Muscle layer of duodenum (tissue), 2 donors: ENCODE measurements around the gene TUBB2A.
A peak's percentile ranks its signal among the peaks of the same experiment; 100 is the strongest.
"Not testable (repeated sequence)": the region's sequence is repeated elsewhere in the genome, so short reads cannot be mapped to it uniquely, and the experiment has no call there.

ENCODE experiments used
- H3K27ac ChIP-seq: one replicate; pipeline ENCODE4 v1.7.0; 2013; ENCODE audit warnings: mild to moderate bottlenecking, low read length
- H3K27me3 ChIP-seq: one replicate; pipeline ENCODE4 v1.7.0; 2013; ENCODE audit warnings: low read depth, mild to moderate bottlenecking, control low read depth, low read length
- H3K36me3 ChIP-seq, 2 donors: one replicate each; pipeline ENCODE4 v1.7.0; 2013; ENCODE audit warnings: low read length in 2 of 2, control low read depth in 1 of 2, mild to moderate bottlenecking in 1 of 2; ENCODE audit not compliant: insufficient read depth in 2 of 2, control insufficient read depth in 1 of 2
- H3K4me1 ChIP-seq, 2 donors: one replicate each; pipeline ENCODE4 v1.7.0; 2013; ENCODE audit warnings: low read length in 2 of 2, mild to moderate bottlenecking in 2 of 2, control low read depth in 1 of 2, moderate library complexity in 1 of 2; ENCODE audit not compliant: insufficient read depth in 2 of 2, control insufficient read depth in 1 of 2
- H3K4me3 ChIP-seq, 2 donors: one replicate each; pipeline ENCODE4 v1.7.0; 2013; ENCODE audit warnings: low read length in 2 of 2, low read depth in 1 of 2, mild to moderate bottlenecking in 1 of 2
- H3K9me3 ChIP-seq, 2 donors: one replicate each; pipeline ENCODE4 v1.7.0; 2013; ENCODE audit warnings: low read length in 2 of 2, control low read depth in 1 of 2, mild to moderate bottlenecking in 1 of 2; ENCODE audit not compliant: control insufficient read depth in 1 of 2
- donor health status: healthy.

TUBB2A gene

DNA sequence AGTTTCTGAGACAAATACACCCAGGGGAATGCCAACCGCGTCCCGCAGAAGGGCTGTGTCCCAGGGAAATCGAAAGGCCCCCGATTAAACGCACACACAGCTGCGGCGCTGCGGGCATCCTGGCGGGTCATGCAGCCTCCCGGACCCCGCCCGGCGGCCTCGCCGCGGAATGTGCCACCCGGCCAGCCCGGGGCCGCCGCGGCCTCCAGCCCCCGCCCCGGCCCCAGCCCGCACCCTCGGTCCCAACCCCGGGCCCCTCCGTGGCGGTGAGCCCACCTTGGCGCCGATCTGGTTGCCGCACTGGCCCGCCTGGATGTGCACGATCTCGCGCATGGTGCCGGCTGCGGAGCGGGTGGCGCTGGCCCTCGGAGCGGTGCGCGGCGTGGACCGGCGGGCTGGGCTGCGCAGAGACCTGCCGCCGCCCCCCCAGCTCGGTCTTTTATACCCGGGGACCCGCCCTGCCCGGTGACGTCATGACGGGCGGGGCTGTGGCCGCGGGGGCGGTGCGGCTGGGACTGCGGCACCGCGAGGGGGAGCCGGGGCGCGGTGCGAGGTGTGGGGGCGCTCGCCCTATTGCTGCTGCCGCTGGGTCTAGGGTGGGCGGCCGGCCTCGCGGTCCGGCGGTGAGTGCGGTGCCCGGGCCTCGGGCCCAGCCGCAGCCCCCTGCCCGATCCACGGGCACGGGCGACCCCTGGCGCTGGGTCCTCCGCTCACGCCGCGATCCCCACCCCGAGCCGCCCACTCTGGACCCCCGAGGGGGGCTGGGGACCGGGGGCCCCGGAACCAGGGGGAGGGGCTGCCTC lies at the start of gene TUBB2A:
TSS of gene TUBB2A (minus strand) at position 414 of the 803 bp plus-strand sequence. CDS start at position 333, 81 bp downstream.
- H3K27me3 ChIP-seq: no peaks in the 10 kb centered on the region
- peaks cover 0 to 18% of the 10 kb centered on the region in 2 donors for H3K36me3 ChIP-seq
- H3K9me3 ChIP-seq: no peaks in the 10 kb centered on the region
- H3K4me1 ChIP-seq: peaks cover 0 to 5% of the 10 kb centered on the region in 2 donors
- H3K4me3 ChIP-seq: peak within 1 kb of the TSS; percentile 85 to 86
- H3K27ac ChIP-seq: peak within 1 kb of the TSS; percentile 80

DNA sequence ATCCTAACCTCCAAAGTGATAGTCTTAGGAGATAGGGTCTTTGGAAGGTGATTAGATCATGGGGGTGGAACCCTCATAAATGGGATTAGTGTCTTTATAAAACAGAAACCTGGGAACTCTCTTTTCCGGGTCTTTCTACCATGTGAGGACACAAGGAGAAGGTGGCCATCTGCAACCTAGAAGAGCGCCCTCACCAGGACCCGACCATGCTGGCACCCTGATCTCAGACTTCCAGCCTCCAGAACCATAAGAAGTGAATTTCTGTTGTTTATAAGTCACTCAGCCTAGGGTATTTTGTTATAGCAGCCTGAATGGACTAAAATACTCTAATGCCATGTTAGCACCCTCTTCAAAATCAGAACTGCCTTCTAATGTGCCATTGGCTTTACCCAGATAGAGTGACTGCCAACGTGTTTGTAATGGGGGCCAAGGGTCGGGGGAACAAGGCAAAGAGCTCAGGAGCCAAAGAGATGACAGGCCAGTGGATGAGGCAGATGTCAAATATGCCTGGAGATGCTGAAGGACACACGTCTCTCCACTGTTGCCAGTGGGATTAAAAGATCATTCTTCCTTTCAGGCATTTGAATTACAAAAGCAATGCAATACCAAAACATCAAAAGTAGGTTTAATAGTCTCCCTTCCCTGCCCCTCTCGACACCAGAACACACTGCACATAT lies 49.1 kb upstream of the TUBB2A start:
- H3K4me3 ChIP-seq: no peak overlapping the region
- H3K4me1 ChIP-seq: peaks cover 0 to 4% of the 10 kb centered on the region in 2 donors
- H3K36me3 ChIP-seq: no peaks in the 10 kb centered on the region
- no peak overlapping the region for H3K27ac ChIP-seq
- H3K27me3 ChIP-seq: no peaks in the 10 kb centered on the region
- H3K9me3 ChIP-seq: no peaks in the 10 kb centered on the region

- H3K27ac ChIP-seq: no peak overlapping the region
- H3K36me3 ChIP-seq: no peaks in the 10 kb centered on the region
- no peaks in the 10 kb centered on the region for H3K9me3 ChIP-seq
- H3K27me3 ChIP-seq: no peaks in the 10 kb centered on the region
- H3K4me1 ChIP-seq: peaks cover 0 to 4% of the 10 kb centered on the region in 2 donors
- no peak overlapping the region for H3K4me3 ChIP-seq
These were observed 48.6 kb upstream of the TUBB2A start for GRCh38 chr6:3205913-3206312.

- no peak overlapping the region for H3K4me3 ChIP-seq
- H3K36me3 ChIP-seq: no peaks in the 10 kb centered on the region
- H3K27ac ChIP-seq: no peak overlapping the region
- peaks cover 0 to 4% of the 10 kb centered on the region in 2 donors for H3K4me1 ChIP-seq
- no peaks in the 10 kb centered on the region for H3K27me3 ChIP-seq
- no peaks in the 10 kb centered on the region for H3K9me3 ChIP-seq
These were observed 47.6 kb upstream of the TUBB2A start for GRCh38 chr6:3204921-3205320.

DNA sequence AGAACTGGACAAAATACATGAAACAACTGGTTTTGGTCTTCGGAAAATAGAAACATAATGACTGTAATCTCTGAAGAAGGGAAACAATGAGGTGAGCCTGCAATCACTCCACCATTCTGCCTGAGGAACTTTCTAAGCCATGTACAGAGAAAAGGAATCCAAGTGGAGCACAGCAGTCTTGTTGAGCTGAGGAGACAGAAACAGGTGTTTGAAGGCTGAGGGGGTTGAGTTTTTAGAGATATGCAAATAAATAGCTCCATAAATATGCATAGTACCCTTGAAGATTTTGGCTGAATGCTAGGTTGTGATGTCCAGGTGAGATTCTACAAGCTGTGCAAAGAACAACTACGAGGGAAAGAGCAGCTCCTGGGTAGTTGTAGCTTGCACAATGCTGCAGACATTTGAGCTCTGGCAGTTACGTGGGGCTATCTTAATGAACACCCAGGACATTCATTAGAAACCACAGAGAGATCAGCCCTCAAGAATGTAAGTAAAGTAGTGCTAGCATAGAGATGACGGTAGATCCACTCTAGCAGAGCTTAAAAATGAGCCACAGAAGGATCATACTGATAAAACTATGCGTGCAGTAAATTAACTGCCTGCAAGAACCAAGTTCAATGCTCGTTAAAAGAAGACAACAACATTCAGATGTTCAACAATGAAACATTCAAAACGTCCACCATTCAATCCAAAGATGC lies 45.8 kb upstream of the TUBB2A start:
- no peaks in the 10 kb centered on the region for H3K27me3 ChIP-seq
- H3K9me3 ChIP-seq: no peaks in the 10 kb centered on the region
- no peak overlapping the region for H3K27ac ChIP-seq
- H3K36me3 ChIP-seq: no peaks in the 10 kb centered on the region
- no peak overlapping the region for H3K4me3 ChIP-seq
- H3K4me1 ChIP-seq: no peaks in the 10 kb centered on the region

GRCh38 chr6:3201388-3201787 lies 44.0 kb upstream of the TUBB2A start:
- H3K27me3 ChIP-seq: no peaks in the 10 kb centered on the region
- H3K4me3 ChIP-seq: no peak overlapping the region

GRCh38 chr6:3200682-3201081 lies 43.3 kb upstream of the TUBB2A start:
- H3K36me3 ChIP-seq: no peaks in the 10 kb centered on the region
- no peak overlapping the region for H3K27ac ChIP-seq
- no peak overlapping the region for H3K4me3 ChIP-seq

More at GRCh38 chr6:3201388-3201787, 44.0 kb upstream of the TUBB2A start:
- Histone ChIP-seq H3K4me1 (no peaks in the 10 kb centered on the region), H3K9me3 (no peaks in the 10 kb centered on the region), H3K36me3 (no peaks in the 10 kb centered on the region), H3K27ac (no peak overlapping the region)

GRCh38 chr6:3199382-3199781 lies 42.0 kb upstream of the TUBB2A start:
- Histone ChIP-seq H3K27me3 (no peaks in the 10 kb centered on the region), H3K4me1 (peaks cover 0 to 3% of the 10 kb centered on the region in 2 donors), H3K36me3 (no peaks in the 10 kb centered on the region), H3K27ac (no peak overlapping the region), H3K4me3 (no peak overlapping the region), H3K9me3 (no peaks in the 10 kb centered on the region)

More at GRCh38 chr6:3200682-3201081, 43.3 kb upstream of the TUBB2A start:
- Histone ChIP-seq H3K4me1 (no peaks in the 10 kb centered on the region), H3K27me3 (no peaks in the 10 kb centered on the region), H3K9me3 (no peaks in the 10 kb centered on the region)

- not testable (repeated sequence) for H3K9me3 ChIP-seq, H3K4me3 ChIP-seq, H3K4me1 ChIP-seq, H3K27ac ChIP-seq, H3K27me3 ChIP-seq, H3K36me3 ChIP-seq
These were observed 40.4 kb upstream of the TUBB2A start for GRCh38 chr6:3197734-3198133.

DNA sequence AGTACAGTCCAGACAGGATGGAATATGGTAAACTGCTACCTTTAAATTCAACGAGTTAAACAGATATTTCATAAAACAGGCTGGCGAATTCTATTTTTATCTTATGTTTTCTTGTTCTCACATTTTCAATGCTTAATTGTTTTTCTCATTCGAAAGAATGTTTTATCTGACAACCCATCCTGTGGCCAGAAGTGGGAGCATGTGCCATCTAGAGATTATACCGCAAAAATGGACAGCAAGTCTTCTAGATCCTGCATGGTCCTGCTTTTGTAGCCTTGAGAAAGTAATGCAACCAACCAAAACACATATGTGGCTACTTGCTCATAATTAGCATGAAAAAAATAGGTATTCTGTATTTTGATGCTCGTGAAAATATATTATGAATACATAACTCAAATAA lies 39.4 kb upstream of the TUBB2A start:
- no peak overlapping the region for H3K4me3 ChIP-seq
- H3K27me3 ChIP-seq: no peaks in the 10 kb centered on the region
- no peak overlapping the region for H3K27ac ChIP-seq
- H3K9me3 ChIP-seq: no peaks in the 10 kb centered on the region
- peaks cover 0 to 5% of the 10 kb centered on the region in 2 donors for H3K4me1 ChIP-seq
- no peaks in the 10 kb centered on the region for H3K36me3 ChIP-seq
